Measurements from ENCODE around the gene ASAP3.

GRCh38 chr1:23449958-23450357 is 34.0 kb downstream of the ASAP3 start:
- TF ChIP-seq CTCF (IDR thresholded peaks at IDR 0.05) (no peak), POLR2A (IDR thresholded peaks at IDR 0.05) (no peak)
